ENCODE results near the gene BTBD9. TPM values are rescaled to one million over a fixed set of nuclear protein-coding genes. Genes with fewer than 3 reads are reported as not detected.

Gene BTBD9
- total RNA-seq, 1 donor from 2014 or later = 32.6 TPM

DNA sequence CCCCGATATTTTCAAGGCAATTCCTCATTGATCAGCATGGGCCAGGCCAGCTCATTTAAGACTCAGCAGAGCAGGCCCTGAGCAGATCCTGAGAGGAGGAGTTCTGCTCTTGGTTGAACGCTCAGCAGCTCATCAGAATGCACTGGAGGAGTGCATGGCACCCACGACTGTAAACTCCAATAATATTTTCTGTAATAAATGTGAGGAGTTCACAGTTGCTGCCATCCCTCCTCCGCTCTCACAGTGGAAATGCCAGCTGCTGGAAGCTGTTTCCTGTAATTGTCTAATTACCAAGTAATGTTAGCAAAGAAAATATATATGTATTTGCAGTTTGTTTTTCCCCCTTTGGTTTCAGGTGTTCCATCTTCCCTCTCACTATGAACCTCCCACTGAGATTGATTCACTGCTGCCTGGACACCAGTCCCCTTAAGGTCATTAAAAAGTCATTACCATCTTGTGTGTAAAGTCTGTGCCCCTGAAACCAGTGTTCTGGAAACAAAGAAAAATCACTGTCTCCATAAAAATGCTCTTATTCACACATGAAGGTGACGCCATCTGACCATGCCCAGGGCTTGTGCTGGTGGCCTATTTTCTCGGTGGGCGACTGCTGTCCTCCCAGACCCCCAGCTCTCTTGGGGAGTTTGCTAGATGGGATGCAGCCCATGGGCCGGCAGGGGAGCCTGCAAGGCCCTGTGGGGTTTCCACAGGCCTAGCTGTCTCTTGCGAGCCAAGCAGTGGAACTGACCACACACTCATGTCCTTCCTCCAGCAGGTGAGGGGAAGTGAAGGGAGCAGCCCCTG is 446.0 kb downstream of the BTBD9 start:
- no peak for DNase-seq

GRCh38 chr6:38193051-38193450 is 446.7 kb downstream of the BTBD9 start:
- no peak for DNase-seq

GRCh38 chr6:38192487-38192886 is 447.2 kb downstream of the BTBD9 start:
- no peak for DNase-seq

DNA sequence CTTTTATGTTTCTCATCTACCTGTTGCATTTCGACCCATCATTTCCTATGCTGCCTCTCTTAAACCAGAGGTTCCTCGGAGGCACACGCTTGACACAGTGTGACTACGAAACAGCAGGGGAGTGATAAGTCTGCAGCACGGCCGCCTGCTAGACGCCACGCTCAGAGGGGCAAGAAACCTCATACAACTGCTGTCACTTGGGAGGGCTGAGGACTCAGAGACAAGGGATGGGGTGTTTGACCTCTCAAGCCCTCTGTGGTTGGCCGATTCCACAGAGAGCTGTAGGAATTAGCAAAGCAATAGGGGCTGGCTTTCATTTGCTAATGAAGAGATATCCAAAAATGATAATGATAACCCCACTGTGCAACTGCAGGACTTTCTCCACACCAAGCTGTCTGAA is 447.7 kb downstream of the BTBD9 start:
- DNase-seq = no peak

GRCh38 chr6:38191418-38191817 is 448.3 kb downstream of the BTBD9 start:
- no peak for DNase-seq

GRCh38 chr6:38188677-38189335 is 450.9 kb downstream of the BTBD9 start:
- DNase-seq = no peak

DNA sequence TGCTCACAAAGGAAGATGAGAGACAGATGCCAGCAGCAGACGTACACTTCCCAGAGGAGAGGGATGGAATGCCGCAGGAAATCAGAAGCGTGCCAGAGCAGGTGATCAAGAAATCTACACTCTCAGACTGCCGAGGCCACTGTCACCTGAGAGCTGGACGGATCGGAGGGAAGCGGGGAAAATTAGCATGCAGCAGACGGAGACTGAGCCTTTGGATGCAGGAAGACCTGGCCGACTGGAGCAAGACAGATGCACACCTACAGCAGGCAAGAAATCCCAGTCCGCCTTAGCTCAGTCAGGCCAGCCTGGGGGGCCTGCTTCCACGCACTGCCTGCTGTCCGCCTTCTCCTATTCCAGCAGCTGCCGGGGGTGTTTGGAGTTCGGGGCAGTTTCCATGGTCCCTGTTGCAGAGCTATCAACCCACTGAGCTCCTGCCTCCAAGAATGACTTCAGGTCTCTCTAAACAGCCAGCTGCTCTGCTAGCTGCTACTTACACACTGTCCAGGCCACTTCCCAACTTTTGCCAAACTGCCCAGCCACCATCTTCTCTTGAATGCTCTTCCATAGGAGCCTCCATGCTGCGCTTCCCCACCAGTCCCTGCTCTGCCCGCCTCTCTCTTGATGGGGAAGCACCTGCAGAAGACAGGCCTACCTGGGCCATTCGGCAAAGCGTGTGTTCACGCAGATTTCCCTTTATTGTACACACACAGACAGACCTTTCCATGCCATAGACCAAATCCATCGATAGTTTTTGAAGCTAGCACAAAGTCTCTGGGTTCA is 451.7 kb downstream of the BTBD9 start:
- DNase-seq = peak; percentile 72

DNA sequence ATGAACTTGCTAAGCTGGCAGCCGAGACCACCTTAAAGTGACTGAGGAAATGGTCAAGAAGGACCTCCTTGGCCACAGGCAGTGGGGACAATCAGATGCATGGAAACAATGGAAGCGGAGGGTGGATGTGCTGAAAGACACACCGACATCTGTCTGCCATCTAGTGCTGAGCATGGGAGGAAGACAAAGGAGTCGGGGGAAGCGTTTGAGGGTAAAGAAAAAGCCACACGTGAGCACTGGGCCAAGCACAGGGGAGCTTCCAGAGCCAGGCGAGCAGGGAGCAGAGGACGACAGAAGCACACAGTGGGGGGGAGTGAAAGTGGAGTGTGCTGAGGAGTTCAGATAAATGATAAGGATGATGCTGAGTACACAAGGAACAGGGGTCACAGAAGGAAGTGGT is 452.4 kb downstream of the BTBD9 start:
- no peak for DNase-seq

- no peak for DNase-seq
Observed at GRCh38 chr6:38185752-38186151, 454.0 kb downstream of the BTBD9 start.

GRCh38 chr6:38185244-38185643 is 454.5 kb downstream of the BTBD9 start:
- no peak for DNase-seq

- DNase-seq = no peak
Observed at GRCh38 chr6:38184585-38185080, 455.1 kb downstream of the BTBD9 start.

GRCh38 chr6:38183856-38184584 is 455.7 kb downstream of the BTBD9 start:
- no peak for DNase-seq

DNA sequence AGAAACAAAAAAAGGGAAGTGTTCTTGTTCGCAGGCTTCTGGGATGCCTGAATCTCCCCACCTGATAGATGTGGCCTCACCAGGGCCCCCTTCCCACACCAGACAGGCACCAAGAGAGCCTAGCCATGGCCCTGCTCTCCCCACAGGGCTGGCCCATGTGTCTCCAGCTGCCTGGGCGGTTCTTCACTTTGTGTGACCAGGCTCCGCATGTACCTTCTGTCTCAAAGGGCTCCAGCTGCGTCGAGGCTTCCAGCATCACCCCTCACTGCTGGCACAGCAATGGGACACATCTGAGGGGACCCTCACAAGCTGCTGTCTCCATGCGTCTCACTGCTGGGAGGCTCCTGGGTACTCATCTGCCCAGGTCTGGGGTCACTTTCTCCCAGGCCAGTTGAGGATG is 457.3 kb downstream of the BTBD9 start:
- no peak for DNase-seq

DNA sequence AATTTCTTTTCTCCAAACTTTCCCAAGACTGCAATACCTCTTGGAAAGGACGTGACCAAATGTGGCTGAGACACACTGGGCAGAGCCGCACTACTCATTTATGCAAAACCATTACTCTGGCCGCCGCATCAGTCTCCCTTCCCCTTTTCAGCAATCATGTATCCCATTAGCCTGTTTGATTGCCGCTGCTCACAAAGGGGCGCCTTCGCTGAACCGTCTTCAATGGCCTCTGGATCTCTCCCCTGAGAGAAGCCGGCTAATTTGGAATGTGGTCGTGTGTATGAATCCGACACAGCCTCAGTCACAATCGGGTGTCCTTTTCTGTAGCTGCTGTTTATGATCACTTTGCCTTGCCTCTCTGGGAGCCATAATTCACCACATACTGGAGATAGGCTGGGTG is 459.1 kb downstream of the BTBD9 start:
- no peak for DNase-seq

DNA sequence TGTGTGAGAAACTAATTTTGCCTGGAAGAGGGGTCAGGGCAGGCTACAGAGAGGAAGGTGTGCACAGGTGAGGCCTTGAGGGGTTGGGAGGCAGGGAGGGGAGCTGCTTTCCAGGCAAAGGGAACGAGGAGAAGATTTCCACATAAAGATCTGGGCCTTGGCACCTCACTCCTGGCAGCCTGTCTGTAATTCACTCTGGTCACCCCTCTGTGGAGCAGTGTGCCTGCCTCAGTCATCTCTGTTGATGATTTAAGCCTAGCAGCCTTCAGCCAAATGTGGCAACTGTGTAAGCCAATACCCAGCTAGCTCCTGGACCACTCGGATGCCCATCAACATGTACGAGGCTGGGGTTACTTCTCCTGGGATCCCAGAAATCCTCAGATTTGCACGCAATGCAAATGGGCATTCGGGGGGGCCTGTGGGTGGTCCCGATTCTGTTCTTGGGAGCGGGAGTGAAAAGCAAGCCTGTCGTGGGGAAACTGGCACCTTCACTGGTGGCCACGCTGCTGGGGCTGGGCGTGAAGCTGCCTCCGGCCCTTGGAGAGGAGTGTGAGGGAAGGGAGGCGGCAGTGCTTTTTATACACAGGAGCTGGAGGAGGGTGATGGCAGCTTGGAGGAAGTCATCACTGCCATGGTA is 459.8 kb downstream of the BTBD9 start:
- DNase-seq = no peak

DNA sequence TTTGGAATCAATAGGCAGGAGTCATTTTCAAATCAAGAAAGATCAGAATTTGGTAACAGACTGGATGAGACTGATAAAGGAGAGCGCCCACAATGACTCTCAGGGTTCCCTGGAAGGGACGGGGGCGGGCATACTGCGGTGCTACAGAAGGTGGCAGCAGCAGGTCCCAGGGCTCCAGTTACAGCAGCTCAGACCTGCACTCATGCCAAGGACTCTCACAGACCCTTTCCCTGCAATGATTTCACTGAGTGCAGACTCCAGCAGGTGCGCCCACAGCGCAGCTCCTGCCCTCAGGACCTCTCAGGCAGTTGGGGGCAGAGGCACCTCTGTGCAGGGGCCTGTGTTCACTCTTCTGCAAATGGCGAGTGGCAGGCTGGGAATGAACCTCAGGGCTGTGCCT is 460.4 kb downstream of the BTBD9 start:
- DNase-seq = no peak

- DNase-seq = no peak
Observed at GRCh38 chr6:38178584-38178886, 461.2 kb downstream of the BTBD9 start.

DNA sequence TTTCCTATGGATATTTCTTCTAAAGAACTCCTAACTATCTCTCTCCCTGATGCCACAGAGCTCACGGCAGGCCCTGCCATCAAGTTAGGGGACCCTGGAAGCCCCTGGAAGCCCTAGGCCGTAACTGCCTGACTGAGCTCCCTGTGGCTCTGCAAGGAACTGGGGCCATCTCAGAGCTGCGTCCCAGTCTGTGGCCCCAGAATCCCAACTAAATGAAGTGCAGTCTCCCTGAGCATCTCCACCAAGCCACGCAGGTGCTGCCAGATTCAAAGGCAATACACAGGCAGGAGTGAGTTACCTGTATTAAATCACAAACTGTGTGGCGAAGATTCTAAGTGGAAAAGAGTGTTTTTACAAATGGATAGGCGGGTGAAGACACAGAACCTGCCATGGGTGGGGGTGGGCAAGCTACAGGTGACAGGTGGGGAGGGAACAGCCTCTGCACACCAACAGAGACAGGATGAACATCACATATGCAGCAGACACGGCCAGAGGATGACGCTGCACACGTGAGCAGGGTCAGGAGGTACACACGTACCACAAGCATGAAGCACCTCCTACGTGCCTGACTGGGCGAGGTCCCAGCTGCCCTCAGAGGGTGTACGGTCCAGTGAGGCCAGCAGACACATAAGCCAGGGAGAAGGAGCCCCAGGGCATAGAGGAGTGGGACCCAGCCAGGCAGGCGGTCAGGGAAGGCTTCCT is 461.7 kb downstream of the BTBD9 start:
- no peak for DNase-seq

DNA sequence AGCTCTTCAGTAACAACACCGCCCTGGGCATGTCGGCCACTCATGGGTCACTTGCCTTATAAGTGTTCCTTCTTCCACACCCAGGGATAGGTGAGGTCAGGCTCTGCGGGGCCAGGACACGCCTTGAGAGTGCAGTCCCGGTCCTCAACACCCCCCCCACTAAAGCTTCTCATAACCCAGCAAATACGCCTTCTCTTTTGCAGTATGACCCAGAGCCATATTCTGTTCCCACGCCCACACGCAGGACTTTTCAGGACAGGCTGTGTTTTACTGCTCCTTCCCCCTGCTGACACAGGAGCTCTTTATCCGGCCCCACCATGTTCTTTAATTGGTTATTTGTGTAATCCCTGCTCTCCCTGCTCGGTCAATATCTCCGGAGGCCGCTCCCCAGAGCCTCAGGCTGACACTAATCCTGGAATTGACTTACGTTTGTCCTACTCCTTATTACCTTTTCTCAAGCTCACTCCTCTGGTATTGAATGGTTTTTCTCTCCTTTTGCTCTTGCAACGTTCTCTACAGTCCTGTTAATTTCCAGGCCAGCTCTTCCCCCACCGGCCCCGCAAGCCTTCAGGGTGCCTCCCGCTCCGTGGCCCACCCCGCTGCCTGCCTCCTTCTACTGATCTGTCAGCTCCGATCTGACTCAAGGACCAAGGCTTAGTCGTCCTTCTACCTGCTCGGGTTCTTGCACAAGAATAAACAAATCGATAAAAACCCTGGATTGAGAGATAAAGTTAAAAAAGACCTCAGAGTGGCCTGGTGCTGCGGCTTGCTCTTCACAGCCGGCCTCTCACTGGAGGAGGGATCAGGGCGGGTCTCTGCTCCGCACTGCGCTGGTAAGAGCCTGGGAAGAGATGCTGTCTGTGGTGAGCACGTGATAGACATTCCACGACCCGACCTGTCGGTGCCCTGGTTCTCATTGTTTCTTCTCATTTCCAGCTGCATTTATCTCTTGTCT is 462.7 kb downstream of the BTBD9 start:
- DNase-seq = no peak

DNA sequence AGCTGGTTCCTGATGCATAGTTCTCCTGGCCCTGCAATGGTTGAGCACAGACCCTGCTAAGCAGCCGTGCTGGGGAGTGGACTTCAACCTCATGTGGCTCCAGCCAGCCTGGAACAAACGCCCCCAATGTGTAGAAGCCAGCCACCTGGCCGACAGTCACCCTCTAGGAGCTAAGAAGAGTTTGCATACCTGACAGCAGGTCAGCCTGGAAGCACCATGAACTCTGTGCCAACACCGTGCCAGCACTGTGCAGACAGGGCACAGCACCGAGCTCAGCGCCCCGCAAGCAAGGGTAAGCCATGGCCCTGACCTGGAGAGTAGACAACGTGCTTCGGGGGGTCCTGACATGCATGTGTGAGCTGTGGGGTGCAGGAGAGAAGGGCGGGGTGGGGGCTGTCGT is 463.9 kb downstream of the BTBD9 start:
- DNase-seq = no peak

All from tongue (tissue), 2 donors.